HFF-Myc (cell line): ENCODE data around the gene TPRN.

Experiments
- DNase-seq: peaks from one replicate; pipeline ENCODE4 v3.0.0-alpha.2; 2011; ENCODE audit warnings: low read depth; ENCODE audit errors: extremely low read depth
- H3K4me3 ChIP-seq: replicated peaks from 2 replicates; pipeline ENCODE4 v1.5.1; 2011; ENCODE audit warnings: low read depth, mild to moderate bottlenecking, control low read depth, low read length
- TF ChIP-seq, protein P1 (sequence below): IDR thresholded peaks from 2 replicates; pipeline ENCODE4 v1.5.1; 2012; ENCODE audit warnings: mild to moderate bottlenecking, low read depth, low read length, control low read depth; ENCODE audit errors: missing control alignments

The TPRN gene

DNA sequence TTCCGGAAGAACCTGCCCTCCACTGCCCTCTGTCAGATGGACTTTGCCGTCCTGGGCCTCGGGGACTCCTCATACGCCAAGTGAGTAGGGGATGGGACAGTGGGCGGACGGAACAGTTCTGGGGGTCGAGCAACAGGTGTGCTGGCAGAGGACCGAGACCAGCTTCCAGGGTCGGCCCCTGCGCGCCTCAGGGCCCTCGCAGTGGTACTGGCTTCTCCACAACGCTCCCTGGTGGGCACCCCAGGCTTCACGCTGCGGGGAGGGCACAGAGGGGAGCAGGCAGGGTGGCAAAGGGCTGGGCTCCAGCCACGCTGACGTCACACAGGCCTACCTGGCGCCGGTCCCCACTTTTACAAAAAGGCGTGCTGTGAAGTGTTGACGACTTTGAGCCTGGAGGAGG lies 12.0 kb upstream of the TPRN start:
- TF ChIP-seq, protein P1, sequence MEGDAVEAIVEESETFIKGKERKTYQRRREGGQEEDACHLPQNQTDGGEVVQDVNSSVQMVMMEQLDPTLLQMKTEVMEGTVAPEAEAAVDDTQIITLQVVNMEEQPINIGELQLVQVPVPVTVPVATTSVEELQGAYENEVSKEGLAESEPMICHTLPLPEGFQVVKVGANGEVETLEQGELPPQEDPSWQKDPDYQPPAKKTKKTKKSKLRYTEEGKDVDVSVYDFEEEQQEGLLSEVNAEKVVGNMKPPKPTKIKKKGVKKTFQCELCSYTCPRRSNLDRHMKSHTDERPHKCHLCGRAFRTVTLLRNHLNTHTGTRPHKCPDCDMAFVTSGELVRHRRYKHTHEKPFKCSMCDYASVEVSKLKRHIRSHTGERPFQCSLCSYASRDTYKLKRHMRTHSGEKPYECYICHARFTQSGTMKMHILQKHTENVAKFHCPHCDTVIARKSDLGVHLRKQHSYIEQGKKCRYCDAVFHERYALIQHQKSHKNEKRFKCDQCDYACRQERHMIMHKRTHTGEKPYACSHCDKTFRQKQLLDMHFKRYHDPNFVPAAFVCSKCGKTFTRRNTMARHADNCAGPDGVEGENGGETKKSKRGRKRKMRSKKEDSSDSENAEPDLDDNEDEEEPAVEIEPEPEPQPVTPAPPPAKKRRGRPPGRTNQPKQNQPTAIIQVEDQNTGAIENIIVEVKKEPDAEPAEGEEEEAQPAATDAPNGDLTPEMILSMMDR: no peak
- H3K4me3 ChIP-seq: no peak overlapping the region
- DNase-seq: no peak

DNA sequence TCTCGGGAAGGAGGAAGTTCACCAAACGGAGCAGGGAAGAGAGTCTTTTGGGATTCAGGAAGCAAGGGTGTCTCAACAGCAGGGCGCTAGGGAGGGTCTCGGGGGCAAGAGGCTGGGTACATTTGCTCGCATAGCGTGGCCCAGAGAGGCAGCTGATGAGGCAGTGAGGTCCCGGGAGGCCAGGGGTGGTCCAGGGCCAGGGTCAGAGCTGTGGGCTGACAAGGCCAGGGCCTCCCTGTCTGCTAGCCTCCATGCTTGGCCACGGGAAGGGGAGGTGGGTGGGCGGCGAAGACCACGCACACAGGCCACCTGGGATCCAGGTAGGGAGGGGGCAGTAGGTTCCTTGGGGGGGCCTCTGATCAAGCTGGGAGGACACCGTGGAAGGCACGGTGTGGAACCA lies 11.0 kb upstream of the TPRN start:
- H3K4me3 ChIP-seq: no peak overlapping the region
- TF ChIP-seq, protein P1: no peak
- DNase-seq: no peak

DNA sequence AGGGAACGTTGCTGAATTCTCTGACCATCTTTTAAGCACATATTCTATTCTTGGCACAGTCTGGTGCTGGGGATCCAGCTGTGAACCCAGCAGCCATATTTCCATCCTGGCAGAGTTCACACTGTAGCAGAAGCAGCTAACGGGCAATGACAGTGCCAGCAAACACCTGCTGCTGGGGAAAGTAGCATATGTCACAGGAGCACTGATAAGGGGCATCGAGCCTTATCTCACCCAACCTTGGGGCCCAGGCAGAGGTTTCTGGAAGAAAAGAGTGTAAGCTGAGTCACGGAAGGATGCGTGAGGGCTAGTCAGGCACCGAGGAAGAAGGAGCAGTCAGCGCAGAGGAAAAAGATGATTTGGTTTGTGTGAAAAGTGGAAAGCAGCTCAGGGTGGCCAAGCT lies 6.1 kb upstream of the TPRN start:
- no peak for DNase-seq
- TF ChIP-seq, protein P1: no peak
- H3K4me3 ChIP-seq: peak overlapping the region; percentile 67

DNA sequence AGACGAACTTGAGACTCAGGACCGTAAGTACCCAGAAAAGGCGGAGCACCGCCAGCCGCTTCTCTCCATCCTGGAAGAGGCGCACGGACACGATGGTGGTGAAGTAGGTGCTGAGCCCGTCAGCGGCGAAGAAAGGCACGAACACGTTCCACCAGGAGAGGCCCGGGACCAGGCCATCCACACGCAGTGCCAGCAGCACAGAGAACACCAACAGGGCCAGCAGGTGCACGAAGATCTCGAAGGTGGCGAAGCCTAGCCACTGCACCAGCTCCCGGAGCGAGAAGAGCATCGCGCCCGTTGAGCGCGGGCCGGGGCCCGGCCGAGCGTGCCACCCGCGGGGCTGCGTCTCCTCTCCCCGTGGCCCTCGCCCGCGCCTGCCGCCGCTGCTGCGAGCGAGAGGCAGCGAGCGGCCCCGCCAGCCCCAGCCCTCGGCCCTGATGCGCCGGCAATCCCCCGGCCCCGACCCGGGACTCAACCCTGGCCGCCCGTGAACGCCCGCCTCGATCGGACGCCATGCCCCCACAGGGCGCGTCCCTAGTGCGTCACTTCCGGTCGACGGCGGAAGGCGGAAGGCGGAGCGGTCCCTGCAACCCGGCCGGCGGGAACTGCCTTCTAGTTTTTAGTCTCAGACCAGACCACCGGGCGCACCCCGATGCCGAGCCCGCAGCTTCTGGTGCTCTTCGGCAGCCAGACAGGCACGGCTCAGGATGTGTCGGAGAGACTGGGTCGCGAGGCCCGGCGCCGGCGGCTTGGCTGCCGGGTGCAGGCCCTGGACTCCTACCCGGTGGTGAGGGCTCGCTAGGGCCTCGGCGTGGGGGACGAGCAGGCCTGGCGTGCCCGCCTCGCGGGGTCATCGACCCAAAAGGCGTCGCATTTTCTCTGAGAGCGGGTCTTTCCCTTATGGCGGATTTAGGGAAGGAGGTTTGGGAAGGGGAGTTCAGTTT lies 4.9 kb upstream of the TPRN start, which contains the start of the genes NDOR1 and TMEM203:
Gene NDOR1 (plus strand): TSS at position 575 of the 944 bp plus-strand sequence. CDS start 78 bp downstream, at position 653.
Gene TMEM203 (minus strand): TSS at position 523 of the 944 bp plus-strand sequence. CDS start 234 bp downstream, at position 289.
- TF ChIP-seq, protein P1: no peak
- peak; percentile 32 for DNase-seq
- H3K4me3 ChIP-seq: peak within 1 kb of the TSS; percentile 67

DNA sequence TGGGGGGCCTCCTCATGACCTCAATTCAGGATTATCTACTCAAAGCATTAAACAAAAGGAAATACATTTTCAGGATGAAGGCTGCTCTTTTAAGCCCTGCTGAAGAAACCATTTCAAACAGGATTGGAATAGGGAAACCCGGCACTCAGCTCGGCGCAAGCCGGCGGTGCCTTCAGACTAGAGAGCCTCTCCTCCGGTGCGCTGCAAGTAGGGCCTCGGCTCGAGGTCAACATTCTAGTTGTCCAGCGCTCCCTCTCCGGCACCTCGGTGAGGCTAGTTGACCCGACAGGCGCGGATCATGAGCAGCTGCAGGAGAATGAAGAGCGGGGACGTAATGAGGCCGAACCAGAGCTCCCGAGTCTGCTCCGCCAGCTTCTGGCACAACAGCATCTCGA lies 4.2 kb upstream of the TPRN start:
- TF ChIP-seq, protein P1: no peak
- no peak for DNase-seq
- H3K4me3 ChIP-seq: peak overlapping the region; percentile 67

DNA sequence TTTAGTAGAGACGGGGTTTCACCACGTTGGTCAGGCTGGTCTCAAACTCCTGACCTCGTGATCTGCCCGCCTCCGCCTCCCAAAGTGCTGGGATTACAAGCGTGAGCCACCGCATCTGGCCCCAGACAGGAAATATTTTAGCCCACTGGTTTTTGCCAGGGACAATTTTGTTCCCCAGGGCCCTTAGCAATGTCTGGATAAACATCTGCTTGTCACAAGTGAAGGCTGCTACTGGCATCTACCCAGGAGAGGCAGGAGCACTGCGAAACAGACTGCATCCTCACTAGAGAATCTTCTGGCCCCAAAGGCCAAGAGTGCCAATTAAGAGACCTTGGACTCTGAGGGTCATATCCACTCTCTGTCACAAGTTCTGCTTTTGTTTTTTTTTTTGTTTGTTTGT lies 2.4 kb upstream of the TPRN start:
- no peak for DNase-seq
- no peak overlapping the region for H3K4me3 ChIP-seq
- TF ChIP-seq, protein P1: no peak
